HG03565 (cell line): ENCODE data around the gene PLCH2.

Experiments used
- ATAC-seq: cut with Tn5 transposase; IDR thresholded peaks from one replicate; pipeline ENCODE4 v1.9.1; 2021; ENCODE audit warnings: mild to moderate bottlenecking, moderate library complexity; ENCODE audit not compliant: unreplicated experiment

PLCH2 gene

GRCh38 chr1:2498648-2499047, 22.6 kb downstream of the PLCH2 start:
- no peak for ATAC-seq

- no peak for ATAC-seq
Measured at GRCh38 chr1:2499260-2499659, 23.2 kb downstream of the PLCH2 start.

GRCh38 chr1:2499986-2500596, 24.0 kb downstream of the PLCH2 start:
- ATAC-seq = no peak

GRCh38 chr1:2501041-2501819, 25.1 kb downstream of the PLCH2 start:
- no peak for ATAC-seq

- no peak for ATAC-seq
Measured at GRCh38 chr1:2501820-2502119, 25.7 kb downstream of the PLCH2 start.

- no peak for ATAC-seq
Measured at GRCh38 chr1:2502210-2502609, 26.1 kb downstream of the PLCH2 start.

- ATAC-seq = no peak
Measured at GRCh38 chr1:2502661-2503553, 26.8 kb downstream of the PLCH2 start.

GRCh38 chr1:2503554-2504224, 27.6 kb downstream of the PLCH2 start:
- ATAC-seq = no peak

GRCh38 chr1:2504225-2504948, 28.3 kb downstream of the PLCH2 start:
- ATAC-seq = no peak

GRCh38 chr1:2504949-2505272, 28.8 kb downstream of the PLCH2 start:
- ATAC-seq = no peak

GRCh38 chr1:2505461-2505994, 29.4 kb downstream of the PLCH2 start:
- ATAC-seq = no peak

GRCh38 chr1:2506007-2506860, 30.1 kb downstream of the PLCH2 start:
- ATAC-seq = no peak

- ATAC-seq = no peak
Measured at GRCh38 chr1:2506901-2507565, 30.9 kb downstream of the PLCH2 start.

- ATAC-seq = no peak
Measured at GRCh38 chr1:2507744-2508155, 31.7 kb downstream of the PLCH2 start.

- ATAC-seq = no peak
Measured at GRCh38 chr1:2508180-2508579, 32.1 kb downstream of the PLCH2 start.

GRCh38 chr1:2508751-2509150, 32.7 kb downstream of the PLCH2 start:
- no peak for ATAC-seq

GRCh38 chr1:2509589-2509988, 33.5 kb downstream of the PLCH2 start:
- no peak for ATAC-seq

GRCh38 chr1:2510366-2511155, 34.5 kb downstream of the PLCH2 start:
- no peak for ATAC-seq
